ENCODE data around the gene CAD.
"Not testable (repeated sequence)": the region's sequence is repeated elsewhere in the genome, so short reads cannot be mapped to it uniquely, and the experiment has no call there.

Gene CAD

GRCh38 chr2:27182346-27182745 lies 34.8 kb upstream of the CAD start:
- WGBS, 2 experiments, result 65 to 70% methylated on average over 4 of the region's 4 CpGs
- Histone ChIP-seq H3K4me1 (ENCODE audit: control insufficient read depth, insufficient read depth, low read length) (no peaks in the 10 kb centered on the region), H3K9me3 (ENCODE audit: control insufficient read depth, low read length) (no peaks in the 10 kb centered on the region), H3K27ac (ENCODE audit: insufficient read depth, low read depth, low read length, poor library complexity, severe bottlenecking) (no peak overlapping the region), H3K27me3 (ENCODE audit: control insufficient read depth, insufficient read depth, low read length, poor library complexity, severe bottlenecking) (no peaks in the 10 kb centered on the region), H3K36me3 (ENCODE audit: control insufficient read depth, insufficient read depth, low read length) (no peaks in the 10 kb centered on the region), H3K4me3 (ENCODE audit: insufficient read depth, low read depth, low read length) (no peak overlapping the region)

DNA sequence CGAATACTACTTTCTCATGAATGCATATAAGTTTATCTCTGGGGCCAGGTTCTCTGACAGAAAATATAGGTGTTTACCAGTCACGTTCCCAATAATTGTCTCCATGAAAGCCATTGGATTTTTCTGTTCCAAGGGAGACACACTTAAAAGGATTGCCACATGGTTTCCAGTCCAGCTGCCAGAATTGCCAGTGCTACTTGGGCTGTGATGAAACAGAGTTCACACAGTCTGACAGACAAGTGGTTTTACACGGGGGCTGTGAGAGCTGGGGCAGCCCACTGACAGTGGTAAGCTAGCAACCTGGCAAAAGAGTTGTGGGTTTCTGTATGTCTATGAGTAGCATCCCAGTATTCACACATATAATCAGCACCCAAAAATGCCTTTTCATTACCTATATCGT lies 33.1 kb upstream of the CAD start:
- H3K36me3 ChIP-seq (ENCODE audit: control insufficient read depth, insufficient read depth, low read length), result no peaks in the 10 kb centered on the region
- no peak overlapping the region for H3K4me3 ChIP-seq (ENCODE audit: insufficient read depth, low read depth, low read length)
- 88 to 92% methylated on average over 4 of the region's 4 CpGs for WGBS, 2 experiments
- no peaks in the 10 kb centered on the region for H3K27me3 ChIP-seq (ENCODE audit: control insufficient read depth, insufficient read depth, low read length, poor library complexity, severe bottlenecking)
- no peaks in the 10 kb centered on the region for H3K9me3 ChIP-seq (ENCODE audit: control insufficient read depth, low read length)
- no peaks in the 10 kb centered on the region for H3K4me1 ChIP-seq (ENCODE audit: control insufficient read depth, insufficient read depth, low read length)
- H3K27ac ChIP-seq (ENCODE audit: insufficient read depth, low read depth, low read length, poor library complexity, severe bottlenecking), result no peak overlapping the region

- no peaks in the 10 kb centered on the region for H3K36me3 ChIP-seq (ENCODE audit: control insufficient read depth, insufficient read depth, low read length)
- WGBS, 2 experiments, result 87 to 89% methylated on average over 6 of the region's 6 CpGs
- H3K27ac ChIP-seq (ENCODE audit: insufficient read depth, low read depth, low read length, poor library complexity, severe bottlenecking), result no peak overlapping the region
- no peak overlapping the region for H3K4me3 ChIP-seq (ENCODE audit: insufficient read depth, low read depth, low read length)
- H3K4me1 ChIP-seq (ENCODE audit: control insufficient read depth, insufficient read depth, low read length), result no peaks in the 10 kb centered on the region
- no peaks in the 10 kb centered on the region for H3K9me3 ChIP-seq (ENCODE audit: control insufficient read depth, low read length)
- H3K27me3 ChIP-seq (ENCODE audit: control insufficient read depth, insufficient read depth, low read length, poor library complexity, severe bottlenecking), result no peaks in the 10 kb centered on the region
Measured at GRCh38 chr2:27185331-27186026, 31.7 kb upstream of the CAD start.

- no peaks in the 10 kb centered on the region for H3K9me3 ChIP-seq (ENCODE audit: control insufficient read depth, low read length)
- H3K4me1 ChIP-seq (ENCODE audit: control insufficient read depth, insufficient read depth, low read length), result no peaks in the 10 kb centered on the region
- no peaks in the 10 kb centered on the region for H3K36me3 ChIP-seq (ENCODE audit: control insufficient read depth, insufficient read depth, low read length)
- WGBS, 2 experiments, result 79 to 80% methylated on average over 6 of the region's 6 CpGs
- no peak overlapping the region for H3K4me3 ChIP-seq (ENCODE audit: insufficient read depth, low read depth, low read length)
- no peaks in the 10 kb centered on the region for H3K27me3 ChIP-seq (ENCODE audit: control insufficient read depth, insufficient read depth, low read length, poor library complexity, severe bottlenecking)
- H3K27ac ChIP-seq (ENCODE audit: insufficient read depth, low read depth, low read length, poor library complexity, severe bottlenecking), result no peak overlapping the region
Measured at GRCh38 chr2:27186613-27187345, 30.4 kb upstream of the CAD start.

- Histone ChIP-seq H3K27me3 (ENCODE audit: control insufficient read depth, insufficient read depth, low read length, poor library complexity, severe bottlenecking) (no peaks in the 10 kb centered on the region), H3K27ac (ENCODE audit: insufficient read depth, low read depth, low read length, poor library complexity, severe bottlenecking) (no peak overlapping the region), H3K9me3 (ENCODE audit: control insufficient read depth, low read length) (no peaks in the 10 kb centered on the region), H3K4me1 (ENCODE audit: control insufficient read depth, insufficient read depth, low read length) (no peaks in the 10 kb centered on the region), H3K36me3 (ENCODE audit: control insufficient read depth, insufficient read depth, low read length) (no peaks in the 10 kb centered on the region), H3K4me3 (ENCODE audit: insufficient read depth, low read depth, low read length) (no peak overlapping the region)
- 89 to 91% methylated on average over 8 of the region's 8 CpGs for WGBS, 2 experiments
Measured at GRCh38 chr2:27189989-27190388, 27.2 kb upstream of the CAD start.

DNA sequence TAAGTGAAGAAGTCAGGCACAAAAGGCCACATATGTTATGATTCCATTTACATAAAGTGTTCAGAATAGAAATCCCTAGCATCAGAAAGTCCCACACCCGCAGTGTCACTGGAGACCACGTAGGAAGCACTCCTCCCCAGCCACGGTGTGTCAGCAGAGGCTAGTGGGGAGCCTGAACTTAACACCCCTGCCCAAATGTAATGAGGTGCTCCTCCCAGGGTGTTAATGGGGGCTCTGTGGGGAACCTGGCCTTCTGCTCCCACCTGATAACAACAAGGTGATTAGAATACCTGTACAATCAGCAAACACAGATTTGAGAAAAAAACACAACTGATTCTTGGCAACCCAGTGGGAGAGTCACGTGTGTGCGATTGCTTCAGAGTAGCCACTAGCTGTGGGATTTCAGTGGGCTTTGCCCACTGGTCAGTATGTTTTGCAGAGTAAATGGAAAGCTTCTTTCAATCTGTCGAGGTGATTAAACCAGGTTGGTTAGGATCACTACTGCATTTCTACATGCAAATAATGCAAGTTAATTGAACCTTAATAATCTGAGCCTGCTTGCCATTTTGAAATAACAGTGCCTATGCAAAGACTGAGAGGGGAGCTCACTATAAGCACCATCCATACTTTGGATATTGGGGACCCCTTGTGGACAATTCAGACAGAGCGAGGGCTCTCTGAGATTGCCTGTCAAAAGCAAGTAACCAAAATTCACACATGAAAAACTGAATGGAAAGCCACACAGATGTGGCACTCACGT lies 25.9 kb upstream of the CAD start:
- no peaks in the 10 kb centered on the region for H3K9me3 ChIP-seq (ENCODE audit: control insufficient read depth, low read length)
- no peaks in the 10 kb centered on the region for H3K36me3 ChIP-seq (ENCODE audit: control insufficient read depth, insufficient read depth, low read length)
- H3K27ac ChIP-seq (ENCODE audit: insufficient read depth, low read depth, low read length, poor library complexity, severe bottlenecking), result no peak overlapping the region
- WGBS, 2 experiments, result 60 to 65% methylated on average over 8 of the region's 8 CpGs
- H3K27me3 ChIP-seq (ENCODE audit: control insufficient read depth, insufficient read depth, low read length, poor library complexity, severe bottlenecking), result no peaks in the 10 kb centered on the region
- no peak overlapping the region for H3K4me3 ChIP-seq (ENCODE audit: insufficient read depth, low read depth, low read length)
- no peaks in the 10 kb centered on the region for H3K4me1 ChIP-seq (ENCODE audit: control insufficient read depth, insufficient read depth, low read length)

DNA sequence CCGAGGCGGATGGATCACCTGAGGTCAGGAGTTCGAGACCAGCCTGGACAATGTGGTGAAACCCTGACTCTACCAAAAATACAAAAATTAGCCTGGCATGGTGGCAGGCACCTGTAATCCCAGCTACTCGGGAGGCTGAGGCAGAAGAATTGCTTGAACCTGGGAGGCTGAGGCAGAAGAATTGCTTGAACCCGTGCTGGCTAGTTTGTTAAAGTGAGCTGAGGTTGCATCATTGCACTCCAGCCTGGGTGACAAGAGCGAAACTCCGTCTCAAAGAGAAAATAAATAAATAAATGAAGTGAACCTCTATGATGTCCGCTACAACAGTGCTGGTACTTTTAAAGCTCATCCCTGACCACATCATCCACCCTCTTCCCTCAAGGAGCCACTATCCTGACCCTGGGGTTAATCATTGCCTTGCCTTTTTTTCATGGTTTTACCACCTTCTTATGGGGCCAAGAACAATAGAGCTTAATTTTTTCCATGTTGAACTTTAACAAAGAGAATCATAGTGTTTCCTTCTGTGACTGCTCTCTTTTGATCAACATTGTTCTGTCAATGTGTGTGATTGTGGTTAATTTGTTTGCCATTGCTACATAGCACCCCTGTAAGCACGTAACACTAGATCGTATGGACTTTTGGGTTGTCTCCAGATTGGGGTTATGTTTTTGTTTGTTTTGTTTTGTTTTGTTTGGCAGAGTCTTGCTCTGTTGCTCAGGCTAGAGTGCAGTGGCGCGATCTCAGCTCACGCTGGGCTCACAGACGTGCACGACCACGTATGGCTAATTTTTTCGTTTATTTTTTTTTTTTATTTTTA lies 22.4 kb upstream of the CAD start:
- no peaks in the 10 kb centered on the region for H3K27me3 ChIP-seq (ENCODE audit: control insufficient read depth, insufficient read depth, low read length, poor library complexity, severe bottlenecking)
- no peak overlapping the region for H3K27ac ChIP-seq (ENCODE audit: insufficient read depth, low read depth, low read length, poor library complexity, severe bottlenecking)
- 87 to 90% methylated on average over 17 of the region's 17 CpGs for WGBS, 2 experiments
- H3K36me3 ChIP-seq (ENCODE audit: control insufficient read depth, insufficient read depth, low read length), result no peaks in the 10 kb centered on the region
- H3K9me3 ChIP-seq (ENCODE audit: control insufficient read depth, low read length), result no peaks in the 10 kb centered on the region
- no peaks in the 10 kb centered on the region for H3K4me1 ChIP-seq (ENCODE audit: control insufficient read depth, insufficient read depth, low read length)
- no peak overlapping the region for H3K4me3 ChIP-seq (ENCODE audit: insufficient read depth, low read depth, low read length)

- not testable (repeated sequence) for H3K4me1 ChIP-seq (ENCODE audit: control insufficient read depth, insufficient read depth, low read length); H3K27ac ChIP-seq (ENCODE audit: insufficient read depth, low read depth, low read length, poor library complexity, severe bottlenecking); H3K27me3 ChIP-seq (ENCODE audit: control insufficient read depth, insufficient read depth, low read length, poor library complexity, severe bottlenecking); H3K36me3 ChIP-seq (ENCODE audit: control insufficient read depth, insufficient read depth, low read length); H3K4me3 ChIP-seq (ENCODE audit: insufficient read depth, low read depth, low read length); H3K9me3 ChIP-seq (ENCODE audit: control insufficient read depth, low read length)
- 93 to 100% methylated on average over 1 of the region's 3 CpGs for WGBS, 2 experiments
Measured at GRCh38 chr2:27195799-27196198, 21.4 kb upstream of the CAD start.

DNA sequence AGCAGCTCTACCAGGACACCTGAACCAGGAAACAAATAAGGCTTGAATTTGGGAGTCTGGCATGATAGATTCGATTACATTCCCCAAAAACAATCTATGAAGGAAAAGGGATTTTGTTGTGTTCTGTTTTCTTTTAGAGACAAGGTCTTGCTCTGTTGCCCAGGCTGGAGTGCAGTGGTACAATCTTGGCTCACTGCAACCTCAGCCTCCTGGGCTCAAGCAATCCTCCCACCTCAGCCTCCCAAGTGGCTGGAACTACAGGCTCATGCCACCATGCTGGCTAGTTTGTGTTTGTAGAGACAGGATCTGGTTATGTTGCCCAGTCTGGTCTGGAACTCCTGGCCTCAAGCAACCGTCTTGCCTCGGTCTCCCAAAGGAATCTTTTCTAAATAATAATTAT lies 19.1 kb upstream of the CAD start:
- WGBS, 2 experiments, result 82 to 95% methylated on average over 3 of the region's 3 CpGs
- H3K4me1 ChIP-seq (ENCODE audit: control insufficient read depth, insufficient read depth, low read length); H3K4me3 ChIP-seq (ENCODE audit: insufficient read depth, low read depth, low read length); H3K27me3 ChIP-seq (ENCODE audit: control insufficient read depth, insufficient read depth, low read length, poor library complexity, severe bottlenecking); H3K36me3 ChIP-seq (ENCODE audit: control insufficient read depth, insufficient read depth, low read length); H3K27ac ChIP-seq (ENCODE audit: insufficient read depth, low read depth, low read length, poor library complexity, severe bottlenecking); H3K9me3 ChIP-seq (ENCODE audit: control insufficient read depth, low read length): not testable (repeated sequence)

DNA sequence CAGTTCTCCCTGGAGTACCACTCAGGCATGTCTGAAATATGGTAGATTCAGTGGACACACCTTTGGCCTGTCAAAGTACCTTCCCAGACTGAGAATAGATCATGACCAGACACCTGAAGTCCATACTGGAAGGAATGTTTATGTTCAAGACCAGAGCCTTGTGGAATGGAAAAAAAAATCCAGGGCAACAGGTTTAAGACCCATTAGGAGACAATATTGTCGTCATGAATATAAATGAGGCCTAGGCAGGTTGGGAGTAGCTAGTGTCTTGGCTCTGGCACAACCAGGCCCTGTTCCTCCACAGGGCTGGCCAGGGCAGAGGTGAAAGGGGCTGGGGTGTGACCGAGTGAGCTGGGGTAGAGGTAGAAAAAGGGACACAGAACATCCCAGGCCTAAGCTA lies 18.5 kb upstream of the CAD start:
- peaks cover 8% of the 10 kb centered on the region for H3K36me3 ChIP-seq (ENCODE audit: control insufficient read depth, insufficient read depth, low read length)

More for the DNA sequence above, 18.5 kb upstream of the CAD start:
- Histone ChIP-seq H3K4me1 (ENCODE audit: control insufficient read depth, insufficient read depth, low read length) (no peaks in the 10 kb centered on the region), H3K27ac (ENCODE audit: insufficient read depth, low read depth, low read length, poor library complexity, severe bottlenecking) (no peak overlapping the region), H3K4me3 (ENCODE audit: insufficient read depth, low read depth, low read length) (no peak overlapping the region), H3K27me3 (ENCODE audit: control insufficient read depth, insufficient read depth, low read length, poor library complexity, severe bottlenecking) (no peaks in the 10 kb centered on the region), H3K9me3 (ENCODE audit: control insufficient read depth, low read length) (no peaks in the 10 kb centered on the region)
- whole genome bisulfite sequencing, 2 experiments, result 84 to 90% methylated on average over 2 of the region's 2 CpGs

All from ectodermal cell (in vitro differentiated cells).